Right renal pelvis (tissue), 4 donors: ENCODE results near the gene MYRIP. TPM values are rescaled to one million over a fixed set of nuclear protein-coding genes. Genes with fewer than 3 reads are reported as not detected.
"Not testable (repeated sequence)": the region's sequence is repeated elsewhere in the genome, so short reads cannot be mapped to it uniquely, and the experiment has no call there.

Source experiments
- DNase-seq, 4 donors: peaks; one replicate each; pipeline ENCODE4 v3.0.0-alpha.2; 2013; ENCODE audit warnings: low read depth in 4 of 4, low spot score in 3 of 4, missing footprints in 1 of 4
- polyA plus RNA-seq, 4 donors: library from polyadenylated mRNA; unstranded; fragments of 120-200 nt; gene quantifications; one replicate each; pipeline ENCODE4 v1.2.1, GENCODE V29; 2013; ENCODE audit not compliant: insufficient read length in 4 of 4

The MYRIP gene
- polyA plus RNA-seq, 4 donors = 1.8 to 2.6 (median 2.2) TPM

- not testable (repeated sequence) for DNase-seq
Observed at GRCh38 chr3:40077139-40077538, 267.7 kb downstream of the MYRIP start.

- DNase-seq = not testable (repeated sequence)
Observed at GRCh38 chr3:40077828-40078492, 268.6 kb downstream of the MYRIP start.

- DNase-seq = no peak
Observed at GRCh38 chr3:40078590-40078989, 269.2 kb downstream of the MYRIP start.

- no peak for DNase-seq
Observed at GRCh38 chr3:40079203-40079846, 269.9 kb downstream of the MYRIP start.

GRCh38 chr3:40079847-40080240 is 270.4 kb downstream of the MYRIP start:
- DNase-seq = no peak

- no peak for DNase-seq
Observed at GRCh38 chr3:40083066-40083465, 273.7 kb downstream of the MYRIP start.

- not testable (repeated sequence) for DNase-seq
Observed at GRCh38 chr3:40084424-40084823, 275.0 kb downstream of the MYRIP start.

GRCh38 chr3:40086890-40087883 is 277.8 kb downstream of the MYRIP start:
- no peak for DNase-seq

GRCh38 chr3:40088527-40089170 is 279.2 kb downstream of the MYRIP start:
- DNase-seq = no peak

GRCh38 chr3:40096661-40097111 is 287.3 kb downstream of the MYRIP start:
- DNase-seq = no peak

- DNase-seq = no peak
Observed at GRCh38 chr3:40097131-40098117, 288.0 kb downstream of the MYRIP start.

GRCh38 chr3:40098261-40098759 is 288.9 kb downstream of the MYRIP start:
- DNase-seq = no peak

- DNase-seq = no peak
Observed at GRCh38 chr3:40099871-40100270, 290.5 kb downstream of the MYRIP start.

- no peak for DNase-seq
Observed at GRCh38 chr3:40102182-40102581, 292.8 kb downstream of the MYRIP start.

GRCh38 chr3:40103829-40104228 is 294.4 kb downstream of the MYRIP start:
- no peak for DNase-seq

- no peak for DNase-seq
Observed at GRCh38 chr3:40104441-40104840, 295.0 kb downstream of the MYRIP start.

- no peak for DNase-seq
Observed at GRCh38 chr3:40108643-40109042, 299.2 kb downstream of the MYRIP start.

GRCh38 chr3:40109641-40110490 is 300.5 kb downstream of the MYRIP start:
- DNase-seq = no peak
